T-helper 22 cell (primary cell): ENCODE results near the gene ZNF628.

Experiments used
- DNase-seq: peaks from one replicate; pipeline ENCODE4 v3.0.0-alpha.2; 2020; ENCODE audit warnings: low read depth

Gene ZNF628

GRCh38 chr19:55497763-55498162 lies 21.3 kb downstream of the ZNF628 start:
- DNase-seq = no peak

- DNase-seq = no peak
Measured at GRCh38 chr19:55498246-55498840, 21.9 kb downstream of the ZNF628 start.

DNA sequence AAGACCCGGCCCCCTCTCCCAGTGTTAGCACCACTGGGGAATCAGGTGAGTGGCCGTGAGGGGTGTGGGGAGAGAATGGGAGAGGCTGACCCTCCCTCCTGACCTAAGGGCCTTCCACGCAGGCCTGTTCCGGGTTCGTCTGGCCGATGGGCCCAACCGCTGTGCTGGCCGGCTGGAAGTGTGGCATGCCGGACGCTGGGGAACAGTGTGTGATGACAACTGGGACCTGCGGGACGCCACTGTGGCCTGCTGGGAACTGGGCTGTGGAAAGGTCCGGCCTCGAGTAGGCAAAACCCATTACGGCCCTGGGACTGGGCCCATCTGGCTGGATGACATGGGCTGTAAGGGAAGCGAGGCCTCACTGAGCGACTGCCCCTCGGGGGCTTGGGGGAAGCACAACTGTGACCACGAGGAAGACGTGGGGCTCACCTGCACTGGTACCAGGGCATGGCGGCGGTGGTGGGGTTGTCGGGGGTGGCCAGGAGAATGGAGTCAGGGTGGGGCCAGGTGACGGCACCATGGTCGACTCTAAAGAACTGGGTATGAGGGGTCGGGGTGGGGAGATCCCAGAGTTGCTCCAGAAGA lies 24.0 kb downstream of the ZNF628 start:
- DNase-seq = no peak

DNA sequence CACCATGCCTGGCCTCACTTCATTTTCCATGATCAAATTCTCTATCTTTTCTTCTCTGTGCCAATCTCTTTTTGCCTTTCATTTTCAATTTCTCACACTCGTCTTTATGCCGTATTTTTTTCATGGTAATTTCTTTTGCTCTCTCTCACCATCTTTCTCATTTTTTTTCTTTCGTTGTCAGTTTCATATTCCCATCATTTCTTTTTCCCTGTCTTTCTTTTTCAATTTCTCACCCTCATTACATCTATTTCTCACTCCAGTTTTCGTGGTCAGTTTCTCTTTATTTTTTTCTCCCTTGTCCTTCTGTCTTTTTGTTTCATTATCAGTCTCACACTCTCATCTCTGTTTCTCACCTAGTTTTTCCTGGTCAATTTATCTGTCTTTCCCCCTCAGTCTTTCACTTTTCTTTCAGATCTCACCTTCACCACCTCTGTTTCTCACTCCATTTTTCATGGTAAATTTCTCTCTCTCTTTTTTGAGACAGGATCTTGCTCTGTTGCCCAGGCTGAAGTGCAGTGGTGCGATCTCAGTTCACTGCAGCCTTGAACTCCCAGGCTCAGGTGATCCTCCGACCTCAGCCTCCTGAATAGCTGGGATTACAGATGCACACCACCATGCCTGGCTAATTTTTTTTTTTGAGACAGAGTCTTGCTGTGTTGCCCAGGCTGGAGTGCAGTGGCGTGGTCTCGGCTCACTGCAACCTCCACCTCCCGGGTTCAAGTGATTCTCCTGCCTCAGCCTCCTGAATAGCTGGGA lies 26.0 kb downstream of the ZNF628 start:
- no peak for DNase-seq

GRCh38 chr19:55503157-55503501 lies 26.7 kb downstream of the ZNF628 start:
- no peak for DNase-seq

- DNase-seq = peak; percentile 80
Measured at GRCh38 chr19:55503502-55504251, 27.3 kb downstream of the ZNF628 start.

- DNase-seq = no peak
Measured at GRCh38 chr19:55504252-55504603, 27.8 kb downstream of the ZNF628 start.

- no peak for DNase-seq
Measured at GRCh38 chr19:55504981-55505380, 28.6 kb downstream of the ZNF628 start.

- DNase-seq = no peak
Measured at GRCh38 chr19:55508120-55508519, 31.7 kb downstream of the ZNF628 start.

GRCh38 chr19:55516878-55517620 lies 40.6 kb downstream of the ZNF628 start:
- DNase-seq = peak; percentile 75

DNA sequence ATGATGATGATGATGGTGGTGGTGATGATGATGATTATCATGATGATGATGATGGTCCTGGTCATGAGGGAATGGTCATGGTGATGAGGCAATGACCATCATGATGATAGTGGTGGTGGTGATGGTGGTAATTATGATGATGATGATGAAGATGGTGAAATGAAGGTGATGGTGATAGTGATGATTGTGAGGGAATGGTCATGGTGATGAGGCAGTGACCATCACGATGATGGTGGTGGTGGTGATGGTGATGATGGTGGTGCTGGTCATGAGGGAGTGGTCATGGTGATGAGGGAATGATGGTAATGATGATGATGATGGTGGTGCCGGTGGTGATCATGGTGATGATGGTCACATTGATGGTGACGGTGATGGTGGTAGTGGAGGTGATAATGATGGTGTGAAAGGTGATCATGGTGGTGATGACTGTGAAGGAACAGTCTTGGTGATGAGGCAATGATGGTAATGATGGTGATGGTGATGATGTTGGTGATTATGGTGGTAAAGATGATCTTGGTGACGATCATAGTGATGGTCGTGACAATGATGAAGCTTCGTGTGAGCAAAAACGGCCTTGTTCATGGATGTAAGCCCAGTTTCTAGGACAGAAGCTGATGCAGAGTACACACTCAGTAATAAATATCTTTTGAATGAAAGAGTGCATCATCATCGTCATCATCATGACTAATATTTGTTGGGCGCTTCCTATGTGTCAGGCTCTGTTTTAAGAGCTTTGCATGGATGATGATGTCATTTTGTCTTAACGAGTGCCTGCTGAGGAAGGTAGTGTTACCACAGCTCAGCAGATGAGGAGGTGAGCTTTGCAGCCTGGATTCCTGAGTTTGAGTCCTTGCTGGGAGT lies 43.3 kb downstream of the ZNF628 start:
- no peak for DNase-seq

DNA sequence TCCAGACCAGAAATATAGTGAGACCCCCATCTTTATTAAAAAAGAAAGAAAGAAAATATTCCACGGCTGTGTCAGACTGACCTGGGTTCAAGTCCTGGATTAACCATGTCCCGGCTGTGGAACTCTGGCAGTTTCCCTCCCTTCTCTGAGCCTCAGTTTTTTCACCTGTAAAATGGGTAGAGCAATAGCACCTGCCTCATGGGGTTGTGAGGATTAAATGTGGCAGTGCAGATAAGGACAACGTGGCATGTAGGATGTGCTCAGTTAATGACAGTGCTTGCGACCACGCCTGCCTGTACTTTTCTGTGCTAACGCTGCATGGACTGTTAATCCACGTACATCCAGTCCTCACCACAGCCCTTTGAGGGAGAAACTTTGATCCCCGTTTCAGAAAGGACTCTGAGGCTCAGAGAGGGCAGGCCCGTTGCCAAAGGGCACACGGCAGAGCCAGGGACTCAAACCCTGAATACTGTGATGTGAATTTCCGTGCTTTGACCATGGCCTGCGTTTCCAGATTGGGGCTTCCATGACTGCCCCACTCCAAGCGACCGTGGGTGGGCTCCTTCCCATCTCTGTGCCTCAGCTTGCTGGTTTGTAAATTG lies 44.4 kb downstream of the ZNF628 start:
- DNase-seq = no peak

- DNase-seq = no peak
Measured at GRCh38 chr19:55525289-55526101, 49.1 kb downstream of the ZNF628 start.

DNA sequence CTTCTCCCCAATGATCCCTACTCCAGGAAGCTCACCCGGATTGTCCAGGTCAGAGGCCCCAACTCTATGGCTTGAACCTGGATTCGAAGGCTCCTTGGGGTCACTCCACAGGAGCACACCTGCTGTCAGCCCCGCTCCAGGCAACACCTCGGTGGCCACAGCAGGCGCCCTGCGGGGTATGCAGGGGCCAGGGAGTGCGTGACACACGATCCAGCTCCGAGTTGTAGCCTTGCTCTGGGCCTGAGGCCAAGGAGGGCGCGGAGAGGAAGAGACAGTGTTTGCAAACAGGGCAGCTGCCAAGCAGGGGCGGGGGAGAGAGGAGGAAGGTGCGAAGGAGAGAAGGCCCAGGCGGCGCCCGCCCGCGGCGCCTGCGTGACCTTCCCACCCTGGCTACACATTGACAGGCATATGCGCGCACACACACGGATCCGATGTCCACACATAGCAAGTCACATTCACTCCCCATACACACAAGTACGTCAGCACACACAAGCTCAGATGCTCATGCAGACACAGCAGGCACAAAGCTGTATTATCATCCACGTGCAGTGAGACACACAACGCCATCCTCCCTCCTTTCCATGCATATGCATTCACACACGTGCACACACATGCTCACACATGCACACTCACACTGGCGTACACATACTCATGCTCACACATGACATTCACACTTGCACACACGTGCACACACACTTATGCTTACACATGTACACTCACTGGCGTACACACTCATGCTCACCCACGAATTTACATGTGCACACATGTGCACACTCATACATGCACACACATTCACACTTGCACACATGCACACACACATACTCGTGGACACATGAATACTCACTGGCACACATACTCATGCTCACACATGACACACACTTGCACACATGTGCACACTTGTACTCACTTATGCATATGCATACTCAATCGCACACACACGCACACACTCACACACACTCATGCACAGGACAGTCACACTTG lies 50.1 kb downstream of the ZNF628 start:
- no peak for DNase-seq

DNA sequence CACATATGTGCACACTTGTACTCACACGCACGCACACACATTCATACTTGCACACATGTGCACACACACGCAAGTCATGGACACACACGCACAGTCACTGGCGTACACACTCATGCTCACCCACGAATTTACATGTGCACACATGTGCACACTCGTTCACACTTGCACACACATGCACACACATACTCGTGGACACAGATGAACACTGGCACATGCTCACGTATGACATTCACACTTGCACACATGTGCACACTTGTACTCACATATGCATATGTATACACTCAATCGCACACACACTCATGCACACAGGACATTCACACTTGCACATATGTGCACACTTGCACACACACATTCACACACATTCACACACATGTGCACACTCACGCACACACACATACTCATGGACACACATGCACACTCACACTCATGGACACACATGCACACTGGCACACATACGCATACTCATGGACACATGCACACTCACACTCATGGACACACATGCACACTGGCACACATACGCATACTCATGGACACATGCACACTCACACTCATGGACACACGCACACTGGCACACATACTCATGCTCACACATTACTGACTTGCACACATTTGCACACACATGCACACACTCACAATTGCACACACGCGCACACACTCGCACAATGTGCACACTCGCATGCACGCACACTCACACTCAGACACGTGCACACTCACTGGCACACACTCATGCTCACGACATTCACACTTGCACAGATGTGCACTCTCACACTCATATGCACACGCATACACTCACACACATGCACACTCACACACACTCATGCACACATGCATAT lies 51.0 kb downstream of the ZNF628 start:
- no peak for DNase-seq

- no peak for DNase-seq
Measured at GRCh38 chr19:55528030-55528803, 51.8 kb downstream of the ZNF628 start.

GRCh38 chr19:55529636-55530234 lies 53.3 kb downstream of the ZNF628 start:
- no peak for DNase-seq
